Colonic mucosa (tissue), 4 donors: ENCODE results near the gene KHNYN. TPM values are rescaled to one million over a fixed set of nuclear protein-coding genes. Genes with fewer than 3 reads are reported as not detected.
"Not testable (repeated sequence)": the region's sequence is repeated elsewhere in the genome, so short reads cannot be mapped to it uniquely, and the experiment has no call there.

ENCODE experiments used
- DNase-seq: peaks from one replicate; pipeline ENCODE4 v3.0.0-alpha.2; 2020
- H3K27ac ChIP-seq: fragments of 200-600 bp; one replicate; pipeline ENCODE4 v1.8.0; 2021
- H3K27me3 ChIP-seq: fragments of 200-600 bp; one replicate; pipeline ENCODE4 v1.8.0; 2021
- H3K36me3 ChIP-seq: fragments of 200-600 bp; one replicate; pipeline ENCODE4 v1.8.0; 2021
- H3K4me1 ChIP-seq: fragments of 200-600 bp; one replicate; pipeline ENCODE4 v1.8.0; 2021; ENCODE audit warnings: mild to moderate bottlenecking
- H3K4me3 ChIP-seq: fragments of 200-600 bp; one replicate; pipeline ENCODE4 v1.8.0; 2021
- H3K9ac ChIP-seq, 2 donors: one replicate each; pipeline ENCODE4 v1.7.0; 2013; ENCODE audit warnings: control low read depth in 2 of 2, low read depth in 2 of 2, low read length in 2 of 2
- H3K9me3 ChIP-seq: fragments of 200-600 bp; one replicate; pipeline ENCODE4 v1.8.0; 2021
- CTCF ChIP-seq: fragments of 200-600 bp; IDR thresholded peaks from one replicate; pipeline ENCODE4 v1.8.0; 2022; ENCODE audit warnings: antibody characterized with exemption, mild to moderate bottlenecking
- intact Hi-C: fragments of 100-400 bp; cut with DNase I; formaldehyde crosslinking; loops from one replicate; pipeline ENCODE4 v1.14.1; 2022
- total RNA-seq, 2 donors: library from RNA; stranded (reverse); fragmentation: NEBNext Ultra II Directional in 1 of 2; extraction: Animal tissue kit (Norgen Biotek cat#: 25700) in 1 of 2; gene quantifications; one replicate each; pipeline ENCODE4 v1.2.1, GENCODE V29; 2021
- donor health status: healthy.
- donor health status: DM: no; HTN: no; CAD: no.
- donor health status: DM: no; HTN: no; CAD: no.

KHNYN gene
- total RNA-seq, 2 donors from 2014 or later: 82.6 to 90.4 TPM

- Histone ChIP-seq H3K27ac (peak within 1 kb of the TSS; percentile 99), H3K4me3 (peak within 1 kb of the TSS; percentile 60), H3K9ac (peak within 1 kb of the TSS; percentile 79 to 96), H3K4me1 (peaks cover 18% of the 10 kb centered on the region), H3K9me3 (no peaks in the 10 kb centered on the region), H3K27me3 (no peaks in the 10 kb centered on the region), H3K36me3 (peaks cover 17% of the 10 kb centered on the region)
- DNase-seq: peak; percentile 98
- no peak for TF ChIP-seq CTCF
- intact Hi-C loops: no loop called here
Observed at GRCh38 chr14:24442240-24443052, 12.7 kb downstream of the KHNYN start, which contains the start of gene SDR39U1. TSS of gene SDR39U1 (minus strand) at chr14:24442776. CDS start at chr14:24442769, 7 bp downstream.

GRCh38 chr14:24443053-24443665 is 13.4 kb downstream of the KHNYN start:
- peaks cover 10% of the 10 kb centered on the region for H3K36me3 ChIP-seq
- no peak for DNase-seq
- no peak for TF ChIP-seq CTCF
- H3K9ac ChIP-seq: peak overlapping the region in 1 of 2 donors; percentile 96
- peak overlapping the region; percentile 60 for H3K4me3 ChIP-seq
- intact Hi-C loops: no loop called here
- H3K9me3 ChIP-seq: no peaks in the 10 kb centered on the region
- peaks cover 15% of the 10 kb centered on the region for H3K4me1 ChIP-seq
- no peaks in the 10 kb centered on the region for H3K27me3 ChIP-seq
- peak overlapping the region; percentile 68 for H3K27ac ChIP-seq

- DNase-seq, H3K27me3 ChIP-seq, H3K4me1 ChIP-seq, H3K4me3 ChIP-seq, H3K9ac ChIP-seq, H3K9me3 ChIP-seq, H3K36me3 ChIP-seq, intact Hi-C loops, H3K27ac ChIP-seq: not testable (repeated sequence)
Observed at GRCh38 chr14:24450828-24451227, 21.1 kb downstream of the KHNYN start.

GRCh38 chr14:24456980-24457379 is 27.2 kb downstream of the KHNYN start:
- intact Hi-C loops: no loop called here
- no peak overlapping the region for H3K4me3 ChIP-seq
- no peak overlapping the region for H3K27ac ChIP-seq
- no peaks in the 10 kb centered on the region for H3K9me3 ChIP-seq
- TF ChIP-seq CTCF: no peak
- no peaks in the 10 kb centered on the region for H3K36me3 ChIP-seq
- no peaks in the 10 kb centered on the region for H3K27me3 ChIP-seq
- DNase-seq: no peak
- H3K9ac ChIP-seq: no peak overlapping the region
- no peaks in the 10 kb centered on the region for H3K4me1 ChIP-seq

- Histone ChIP-seq H3K4me3 (no peak overlapping the region), H3K9me3 (no peaks in the 10 kb centered on the region), H3K27ac (no peak overlapping the region), H3K4me1 (no peaks in the 10 kb centered on the region), H3K36me3 (no peaks in the 10 kb centered on the region), H3K27me3 (no peaks in the 10 kb centered on the region), H3K9ac (no peak overlapping the region)
- no peak for DNase-seq
- no peak for TF ChIP-seq CTCF
- intact Hi-C loops: no loop called here
Observed at GRCh38 chr14:24458736-24459135, 29.0 kb downstream of the KHNYN start.

- no peaks in the 10 kb centered on the region for H3K36me3 ChIP-seq
- TF ChIP-seq CTCF: no peak
- no peaks in the 10 kb centered on the region for H3K4me1 ChIP-seq
- H3K27ac ChIP-seq: no peak overlapping the region
- no peak for DNase-seq
- no peak overlapping the region for H3K4me3 ChIP-seq
- H3K9ac ChIP-seq: no peak overlapping the region
- intact Hi-C loops: no loop called here
- no peaks in the 10 kb centered on the region for H3K27me3 ChIP-seq
- H3K9me3 ChIP-seq: no peaks in the 10 kb centered on the region
Observed at GRCh38 chr14:24459331-24459730, 29.6 kb downstream of the KHNYN start.
